Type B pancreatic cell (in vitro differentiated cells): Measurements from ENCODE around the gene FUT7. TPM values are rescaled to one million over a fixed set of nuclear protein-coding genes. Genes with fewer than 3 reads are reported as not detected.

Experiments
- DNase-seq: peaks from one replicate; pipeline ENCODE4 v3.0.0; 2021; ENCODE audit warnings: mixed read lengths; ENCODE audit not compliant: unreplicated experiment; ENCODE audit errors: extremely low spot score
- H3K27ac Mint-ChIP-seq: 2 replicates; pipeline ENCODE4 v1.8.0; 2021; ENCODE audit warnings: mild to moderate bottlenecking, mixed read lengths
- H3K27me3 Mint-ChIP-seq: 2 replicates; pipeline ENCODE4 v1.8.0; 2021; ENCODE audit warnings: mixed read lengths
- H3K36me3 Mint-ChIP-seq: 2 replicates; pipeline ENCODE4 v1.8.0; 2021; ENCODE audit warnings: mixed read lengths
- H3K4me1 Mint-ChIP-seq: one replicate; pipeline ENCODE4 v1.8.0; 2021; ENCODE audit warnings: mixed read lengths; ENCODE audit not compliant: unreplicated experiment
- H3K4me3 Mint-ChIP-seq: 2 replicates; pipeline ENCODE4 v1.8.0; 2021; ENCODE audit warnings: mild to moderate bottlenecking, mixed read lengths
- H3K9me3 Mint-ChIP-seq: 2 replicates; pipeline ENCODE4 v1.8.0; 2021; ENCODE audit warnings: mixed read lengths
- CTCF ChIP-seq: fragments of 200-600 bp; sonication (generic); conservative IDR thresholded peaks from 2 replicates; pipeline ENCODE4 v1.5.0; 2021; ENCODE audit warnings: antibody characterized with exemption, mild to moderate bottlenecking
- total RNA-seq: library from RNA; stranded (reverse); gene quantifications from 2 replicates; pipeline ENCODE4 v1.2.1, GENCODE V29; 2021; ENCODE audit warnings: low replicate concordance

Gene FUT7
- total RNA-seq, 1 donor from 2014 or later = not detected

- Mint-ChIP-seq H3K27ac (no peak overlapping the region), H3K4me3 (no peak overlapping the region), H3K36me3 (peaks cover 3% of the 10 kb centered on the region), H3K4me1 (no peaks in the 10 kb centered on the region), H3K27me3 (no peaks in the 10 kb centered on the region), H3K9me3 (no peaks in the 10 kb centered on the region)
- no peak for TF ChIP-seq CTCF
- no peak for DNase-seq
These were observed 11.8 kb downstream of the FUT7 start for GRCh38 chr9:137019891-137020683.

DNA sequence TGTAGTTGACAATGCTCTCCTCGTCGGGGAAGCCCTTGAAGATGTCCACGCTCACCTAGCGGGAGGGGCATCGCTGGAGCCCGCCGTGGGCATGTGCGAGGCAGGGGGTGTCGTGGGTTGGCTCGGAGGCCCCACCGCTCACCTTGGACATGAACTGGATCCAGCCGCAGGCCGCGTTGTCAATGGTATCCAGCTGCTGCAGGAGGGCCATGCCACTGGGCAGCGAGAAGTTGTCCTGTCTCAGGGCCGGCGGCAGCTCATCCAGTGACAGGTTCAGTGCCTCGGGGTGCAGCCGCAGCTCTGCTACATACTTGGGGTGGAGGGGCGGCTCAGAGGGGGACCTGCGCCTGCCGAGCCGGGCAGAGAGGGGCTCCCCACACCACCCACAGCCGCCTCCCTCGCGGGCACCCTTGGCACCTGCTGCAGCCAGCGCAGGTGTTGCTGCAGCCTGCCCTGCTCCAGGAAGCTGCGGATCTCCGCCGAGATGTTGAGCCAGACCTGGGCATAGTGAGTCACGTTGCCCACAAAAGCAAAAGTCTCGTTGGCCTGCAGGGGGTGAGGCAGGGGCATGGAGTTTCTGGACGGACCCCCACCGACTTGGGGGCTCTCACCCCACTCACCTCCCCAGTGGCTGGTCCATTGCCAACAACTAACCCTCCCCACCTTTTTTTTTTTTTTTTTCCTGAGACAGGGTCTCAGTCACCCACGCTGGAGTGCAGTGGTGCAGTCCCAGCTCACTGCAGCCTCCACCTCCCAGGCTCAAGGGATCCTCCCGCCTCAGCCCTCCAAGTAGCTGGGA lies 12.9 kb downstream of the FUT7 start:
- H3K27ac Mint-ChIP-seq = no peak overlapping the region
- TF ChIP-seq CTCF = no peak
- H3K4me3 Mint-ChIP-seq = no peak overlapping the region
- H3K9me3 Mint-ChIP-seq = no peaks in the 10 kb centered on the region
- DNase-seq = no peak
- peaks cover 3% of the 10 kb centered on the region for H3K36me3 Mint-ChIP-seq
- no peaks in the 10 kb centered on the region for H3K4me1 Mint-ChIP-seq
- H3K27me3 Mint-ChIP-seq = no peaks in the 10 kb centered on the region

GRCh38 chr9:137017791-137018497 lies 13.9 kb downstream of the FUT7 start:
- Mint-ChIP-seq H3K27me3 (no peaks in the 10 kb centered on the region), H3K36me3 (peaks cover 3% of the 10 kb centered on the region), H3K4me3 (no peak overlapping the region), H3K9me3 (no peaks in the 10 kb centered on the region), H3K4me1 (no peaks in the 10 kb centered on the region), H3K27ac (no peak overlapping the region)
- no peak for TF ChIP-seq CTCF
- DNase-seq = no peak

GRCh38 chr9:137017071-137017470 lies 14.8 kb downstream of the FUT7 start:
- Mint-ChIP-seq H3K27me3 (no peaks in the 10 kb centered on the region), H3K36me3 (peaks cover 3% of the 10 kb centered on the region), H3K4me1 (no peaks in the 10 kb centered on the region), H3K4me3 (no peak overlapping the region), H3K9me3 (no peaks in the 10 kb centered on the region), H3K27ac (no peak overlapping the region)
- DNase-seq = no peak
- no peak for TF ChIP-seq CTCF

GRCh38 chr9:137016436-137016835 lies 15.5 kb downstream of the FUT7 start:
- DNase-seq = no peak
- Mint-ChIP-seq H3K4me1 (no peaks in the 10 kb centered on the region), H3K4me3 (no peak overlapping the region), H3K36me3 (peaks cover 3% of the 10 kb centered on the region), H3K9me3 (no peaks in the 10 kb centered on the region), H3K27me3 (no peaks in the 10 kb centered on the region), H3K27ac (no peak overlapping the region)
- TF ChIP-seq CTCF = no peak
